Breast epithelium (tissue), 4 donors: ENCODE results near the gene MEIOSIN. TPM values are rescaled to one million over a fixed set of nuclear protein-coding genes. Genes with fewer than 3 reads are reported as not detected.

Source experiments
- DNase-seq, 2 donors: peaks; one replicate each; pipeline ENCODE4 v3.0.0-alpha.2; 2019; ENCODE audit warnings: low spot score in 2 of 2
- H3K27ac ChIP-seq, 2 donors: fragments of 200-600 bp; sonication (generic) in 1 of 2; one replicate each; pipeline ENCODE4 v1.5.1; 2016 to 2019; ENCODE audit warnings: mild to moderate bottlenecking in 1 of 2
- H3K27me3 ChIP-seq, 2 donors: fragments of 200-600 bp; sonication (generic) in 1 of 2; one replicate each; pipeline versions ENCODE4 v1.5.1 to v1.6.0; 2017 to 2019; ENCODE audit warnings: control low read depth in 1 of 2, mild to moderate bottlenecking in 1 of 2
- H3K36me3 ChIP-seq: fragments of 200-600 bp; one replicate; pipeline ENCODE4 v1.5.1; 2019
- H3K4me1 ChIP-seq, 2 donors: fragments of 200-600 bp; sonication (generic); one replicate each; pipeline ENCODE4 v1.5.1; 2016 to 2019; ENCODE audit warnings: control low read depth in 1 of 2
- H3K4me3 ChIP-seq, 3 donors: fragments of 200-600 bp; sonication (generic); 1 replicate in 2 of 3; 2 replicates in 1 of 3; pipeline ENCODE4 v1.5.1; 2016 to 2019; ENCODE audit warnings: mild to moderate bottlenecking in 3 of 3, moderate library complexity in 2 of 3
- H3K9me3 ChIP-seq, 2 donors: fragments of 200-600 bp; sonication (generic) in 1 of 2; one replicate each; pipeline ENCODE4 v1.5.1; 2016 to 2019; ENCODE audit warnings: control low read depth in 1 of 2
- CTCF ChIP-seq, 3 donors: fragments of 450-650 bp; IDR thresholded peaks; one replicate each; pipeline ENCODE4 v1.5.1; 2016 to 2017; ENCODE audit warnings: antibody characterized with exemption in 3 of 3, mild to moderate bottlenecking in 3 of 3, moderate library complexity in 3 of 3
- POLR2A ChIP-seq: fragments of 450-650 bp; IDR thresholded peaks from one replicate; pipeline ENCODE4 v1.6.1; 2016; ENCODE audit warnings: antibody characterized with exemption, mild to moderate bottlenecking, moderate library complexity
- POLR2AphosphoS5 ChIP-seq, 3 donors: sonication (generic); formaldehyde crosslinking; IDR thresholded peaks; one replicate each; pipeline ENCODE4 v1.6.1; 2017; ENCODE audit warnings: antibody characterized with exemption in 3 of 3
- intact Hi-C: fragments of 100-400 bp; cut with DNase I; formaldehyde crosslinking; loops from one replicate; pipeline ENCODE4 v1.15.1; 2023; ENCODE audit warnings: low total_unique reads
- total RNA-seq, 3 donors: library from RNA; depleted of rRNA; stranded (reverse); fragments of >200 nt; gene quantifications; one replicate each; pipeline ENCODE4 v1.1.0, GENCODE V29; 2016

Gene MEIOSIN
- total RNA-seq, 3 donors from 2014 or later = not detected

GRCh38 chr19:45791744-45792469 is 58.7 kb downstream of the MEIOSIN start:
- DNase-seq = no peak
- Histone ChIP-seq H3K27me3 (no peaks in the 10 kb centered on the region), H3K4me3 (peak overlapping the region; percentile 59 to 86 (median 74)), H3K27ac (peak overlapping the region; percentile 71 to 92), H3K36me3 (no peaks in the 10 kb centered on the region), H3K4me1 (peaks cover 0 to 9% of the 10 kb centered on the region in 2 donors), H3K9me3 (no peaks in the 10 kb centered on the region)
- TF ChIP-seq POLR2A = no peak
- TF ChIP-seq CTCF (IDR thresholded peaks at IDR 0.05) = no peak
- TF ChIP-seq POLR2AphosphoS5 (IDR thresholded peaks at IDR 0.05) = no peak
- intact Hi-C loops = no loop called here

- H3K4me1 ChIP-seq = peaks cover 0 to 9% of the 10 kb centered on the region in 2 donors
- H3K27me3 ChIP-seq = no peaks in the 10 kb centered on the region
- H3K9me3 ChIP-seq = no peaks in the 10 kb centered on the region
- H3K36me3 ChIP-seq = no peaks in the 10 kb centered on the region
- intact Hi-C loops = no loop called here
- peak within 1 kb of the TSS; percentile 71 to 92 for H3K27ac ChIP-seq
- TF ChIP-seq POLR2AphosphoS5 (IDR thresholded peaks at IDR 0.05) (peak in 1 of 3 donors; percentile 69), POLR2A (no peak)
- peak within 1 kb of the TSS; percentile 59 to 86 (median 74) for H3K4me3 ChIP-seq
- peak; percentile 99 to 100 for DNase-seq
These were observed 59.4 kb downstream of the MEIOSIN start, which contains the start of gene DMWD for GRCh38 chr19:45792470-45793177. DMWD (minus strand) TSS chr19:45792845; CDS start chr19:45792756, 89 bp downstream.

GRCh38 chr19:45793178-45793564 is 59.9 kb downstream of the MEIOSIN start:
- no peak for TF ChIP-seq POLR2AphosphoS5 (IDR thresholded peaks at IDR 0.05)
- TF ChIP-seq POLR2A = no peak
- TF ChIP-seq CTCF (IDR thresholded peaks at IDR 0.05) = no peak
- H3K36me3 ChIP-seq = no peaks in the 10 kb centered on the region
- H3K4me3 ChIP-seq = peak overlapping the region in 2 of 3 donors; percentile 74 to 86
- peaks cover 0 to 9% of the 10 kb centered on the region in 2 donors for H3K4me1 ChIP-seq
- H3K9me3 ChIP-seq = no peaks in the 10 kb centered on the region
- H3K27ac ChIP-seq = peak overlapping the region; percentile 62 to 66
- DNase-seq = no peak
- intact Hi-C loops = no loop called here
- no peaks in the 10 kb centered on the region for H3K27me3 ChIP-seq

- H3K4me3 ChIP-seq = no peak overlapping the region
- DNase-seq = no peak
- H3K27me3 ChIP-seq = no peaks in the 10 kb centered on the region
- intact Hi-C loops = no loop called here
- no peaks in the 10 kb centered on the region for H3K9me3 ChIP-seq
- H3K36me3 ChIP-seq = no peaks in the 10 kb centered on the region
- H3K4me1 ChIP-seq = peaks cover 0 to 9% of the 10 kb centered on the region in 2 donors
- no peak overlapping the region for H3K27ac ChIP-seq
- TF ChIP-seq CTCF (IDR thresholded peaks at IDR 0.05) = no peak
- no peak for TF ChIP-seq POLR2A
- TF ChIP-seq POLR2AphosphoS5 (IDR thresholded peaks at IDR 0.05) = no peak
These were observed 60.6 kb downstream of the MEIOSIN start for GRCh38 chr19:45793876-45794275.

GRCh38 chr19:45794627-45795026 is 61.4 kb downstream of the MEIOSIN start:
- DNase-seq = no peak
- intact Hi-C loops = loop anchor here (5.0 kb wide), 1 partner anchor 1903 kb away; no protein-coding TSS in a partner anchor
- H3K4me1 ChIP-seq = peaks cover 0 to 9% of the 10 kb centered on the region in 2 donors
- no peaks in the 10 kb centered on the region for H3K9me3 ChIP-seq
- no peaks in the 10 kb centered on the region for H3K27me3 ChIP-seq
- no peak overlapping the region for H3K27ac ChIP-seq
- no peak overlapping the region for H3K4me3 ChIP-seq
- H3K36me3 ChIP-seq = no peaks in the 10 kb centered on the region
- TF ChIP-seq POLR2A = no peak
- TF ChIP-seq CTCF (IDR thresholded peaks at IDR 0.05) = no peak
- no peak for TF ChIP-seq POLR2AphosphoS5 (IDR thresholded peaks at IDR 0.05)
